Breast epithelium (tissue), 4 donors: ENCODE results near the gene RPS10. TPM values are rescaled to one million over a fixed set of nuclear protein-coding genes. Genes with fewer than 3 reads are reported as not detected.

Experiments
- DNase-seq, 2 donors: peaks; one replicate each; pipeline ENCODE4 v3.0.0-alpha.2; 2019; ENCODE audit warnings: low spot score in 2 of 2
- H3K27ac ChIP-seq, 2 donors: fragments of 200-600 bp; sonication (generic) in 1 of 2; one replicate each; pipeline ENCODE4 v1.5.1; 2016 to 2019; ENCODE audit warnings: mild to moderate bottlenecking in 1 of 2
- H3K27me3 ChIP-seq, 2 donors: fragments of 200-600 bp; sonication (generic) in 1 of 2; one replicate each; pipeline versions ENCODE4 v1.5.1 to v1.6.0; 2017 to 2019; ENCODE audit warnings: control low read depth in 1 of 2, mild to moderate bottlenecking in 1 of 2
- H3K36me3 ChIP-seq: fragments of 200-600 bp; one replicate; pipeline ENCODE4 v1.5.1; 2019
- H3K4me1 ChIP-seq, 2 donors: fragments of 200-600 bp; sonication (generic); one replicate each; pipeline ENCODE4 v1.5.1; 2016 to 2019; ENCODE audit warnings: control low read depth in 1 of 2
- H3K4me3 ChIP-seq, 3 donors: fragments of 200-600 bp; sonication (generic); 1 replicate in 2 of 3; 2 replicates in 1 of 3; pipeline ENCODE4 v1.5.1; 2016 to 2019; ENCODE audit warnings: mild to moderate bottlenecking in 3 of 3, moderate library complexity in 2 of 3
- H3K9me3 ChIP-seq, 2 donors: fragments of 200-600 bp; sonication (generic) in 1 of 2; one replicate each; pipeline ENCODE4 v1.5.1; 2016 to 2019; ENCODE audit warnings: control low read depth in 1 of 2
- POLR2A ChIP-seq: fragments of 450-650 bp; IDR thresholded peaks from one replicate; pipeline ENCODE4 v1.6.1; 2016; ENCODE audit warnings: antibody characterized with exemption, mild to moderate bottlenecking, moderate library complexity
- POLR2AphosphoS5 ChIP-seq, 3 donors: sonication (generic); formaldehyde crosslinking; IDR thresholded peaks; one replicate each; pipeline ENCODE4 v1.6.1; 2017; ENCODE audit warnings: antibody characterized with exemption in 3 of 3
- intact Hi-C: fragments of 100-400 bp; cut with DNase I; formaldehyde crosslinking; loops from one replicate; pipeline ENCODE4 v1.15.1; 2023; ENCODE audit warnings: low total_unique reads
- total RNA-seq, 3 donors: library from RNA; depleted of rRNA; stranded (reverse); fragments of >200 nt; gene quantifications; one replicate each; pipeline ENCODE4 v1.1.0, GENCODE V29; 2016
- TF ChIP-seq, protein P1 (sequence below), 3 donors: fragments of 450-650 bp; IDR thresholded peaks; one replicate each; pipeline ENCODE4 v1.5.1; 2016 to 2017; ENCODE audit warnings: antibody characterized with exemption in 3 of 3, mild to moderate bottlenecking in 3 of 3, moderate library complexity in 3 of 3

The RPS10 gene
- total RNA-seq, 3 donors from 2014 or later: 2,573 to 5,786 (median 4,399) TPM

DNA sequence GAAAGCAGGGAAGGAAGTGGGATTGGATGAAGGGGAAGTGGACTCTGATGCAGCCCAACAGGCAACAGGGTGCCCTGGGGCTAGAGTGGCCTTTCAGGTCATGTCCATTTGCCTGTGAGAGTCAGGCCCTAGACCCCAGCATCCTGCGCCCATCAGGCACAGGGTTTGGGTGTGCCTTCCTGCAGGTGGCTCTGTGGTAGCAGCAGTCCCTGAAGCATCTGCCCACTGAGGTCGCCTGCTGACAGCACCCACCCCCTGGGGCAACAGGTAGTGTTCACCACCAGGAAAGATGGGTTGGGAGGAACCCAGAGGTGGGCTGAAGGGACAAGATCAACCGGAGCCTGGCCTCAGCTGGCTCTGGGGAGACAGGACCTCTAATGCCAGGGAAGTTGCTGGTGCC is 43.6 kb upstream of the RPS10 start:
- no peak for TF ChIP-seq POLR2A
- TF ChIP-seq, protein P1, sequence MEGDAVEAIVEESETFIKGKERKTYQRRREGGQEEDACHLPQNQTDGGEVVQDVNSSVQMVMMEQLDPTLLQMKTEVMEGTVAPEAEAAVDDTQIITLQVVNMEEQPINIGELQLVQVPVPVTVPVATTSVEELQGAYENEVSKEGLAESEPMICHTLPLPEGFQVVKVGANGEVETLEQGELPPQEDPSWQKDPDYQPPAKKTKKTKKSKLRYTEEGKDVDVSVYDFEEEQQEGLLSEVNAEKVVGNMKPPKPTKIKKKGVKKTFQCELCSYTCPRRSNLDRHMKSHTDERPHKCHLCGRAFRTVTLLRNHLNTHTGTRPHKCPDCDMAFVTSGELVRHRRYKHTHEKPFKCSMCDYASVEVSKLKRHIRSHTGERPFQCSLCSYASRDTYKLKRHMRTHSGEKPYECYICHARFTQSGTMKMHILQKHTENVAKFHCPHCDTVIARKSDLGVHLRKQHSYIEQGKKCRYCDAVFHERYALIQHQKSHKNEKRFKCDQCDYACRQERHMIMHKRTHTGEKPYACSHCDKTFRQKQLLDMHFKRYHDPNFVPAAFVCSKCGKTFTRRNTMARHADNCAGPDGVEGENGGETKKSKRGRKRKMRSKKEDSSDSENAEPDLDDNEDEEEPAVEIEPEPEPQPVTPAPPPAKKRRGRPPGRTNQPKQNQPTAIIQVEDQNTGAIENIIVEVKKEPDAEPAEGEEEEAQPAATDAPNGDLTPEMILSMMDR (IDR thresholded peaks at IDR 0.05): no peak
- no peak for TF ChIP-seq POLR2AphosphoS5 (IDR thresholded peaks at IDR 0.05)
- Histone ChIP-seq H3K27ac (no peak overlapping the region), H3K9me3 (no peaks in the 10 kb centered on the region), H3K4me1 (peaks cover 0 to 3% of the 10 kb centered on the region in 2 donors), H3K36me3 (no peaks in the 10 kb centered on the region), H3K27me3 (peaks cover 10 to 17% of the 10 kb centered on the region in 2 donors), H3K4me3 (no peak overlapping the region)
- DNase-seq: no peak
- intact Hi-C loops: no loop called here

DNA sequence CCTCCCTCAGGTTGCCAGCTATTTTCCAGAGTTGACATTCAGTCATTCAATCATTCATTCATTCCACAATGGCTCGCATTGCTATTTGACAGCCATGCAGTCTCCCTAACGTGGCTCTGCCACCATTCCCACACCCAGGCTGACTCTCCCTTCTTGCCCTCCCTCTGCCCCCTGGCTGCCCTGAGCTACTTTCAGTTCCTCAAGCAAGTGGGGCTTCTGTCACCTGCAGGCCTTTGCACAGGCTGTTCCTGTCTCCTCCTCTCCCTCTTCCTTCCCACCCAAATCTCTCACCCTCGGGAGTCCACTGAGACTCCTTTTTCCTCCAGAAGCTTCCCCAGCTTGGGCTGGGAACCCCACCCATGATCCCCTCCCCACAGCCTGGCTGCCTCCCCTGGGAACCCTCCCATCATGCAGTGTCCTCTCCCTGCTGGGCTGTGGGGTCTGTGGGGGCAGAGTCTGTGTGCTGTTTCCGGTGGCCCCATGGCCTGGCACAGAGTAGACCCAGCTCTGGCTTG is 42.6 kb upstream of the RPS10 start:
- Histone ChIP-seq H3K36me3 (no peaks in the 10 kb centered on the region), H3K4me1 (peaks cover 0 to 3% of the 10 kb centered on the region in 2 donors), H3K27ac (no peak overlapping the region), H3K27me3 (peaks cover 10 to 21% of the 10 kb centered on the region in 2 donors), H3K4me3 (no peak overlapping the region), H3K9me3 (no peaks in the 10 kb centered on the region)
- intact Hi-C loops: no loop called here
- TF ChIP-seq, protein P1 (IDR thresholded peaks at IDR 0.05): no peak
- TF ChIP-seq POLR2A: no peak
- no peak for TF ChIP-seq POLR2AphosphoS5 (IDR thresholded peaks at IDR 0.05)
- no peak for DNase-seq

DNA sequence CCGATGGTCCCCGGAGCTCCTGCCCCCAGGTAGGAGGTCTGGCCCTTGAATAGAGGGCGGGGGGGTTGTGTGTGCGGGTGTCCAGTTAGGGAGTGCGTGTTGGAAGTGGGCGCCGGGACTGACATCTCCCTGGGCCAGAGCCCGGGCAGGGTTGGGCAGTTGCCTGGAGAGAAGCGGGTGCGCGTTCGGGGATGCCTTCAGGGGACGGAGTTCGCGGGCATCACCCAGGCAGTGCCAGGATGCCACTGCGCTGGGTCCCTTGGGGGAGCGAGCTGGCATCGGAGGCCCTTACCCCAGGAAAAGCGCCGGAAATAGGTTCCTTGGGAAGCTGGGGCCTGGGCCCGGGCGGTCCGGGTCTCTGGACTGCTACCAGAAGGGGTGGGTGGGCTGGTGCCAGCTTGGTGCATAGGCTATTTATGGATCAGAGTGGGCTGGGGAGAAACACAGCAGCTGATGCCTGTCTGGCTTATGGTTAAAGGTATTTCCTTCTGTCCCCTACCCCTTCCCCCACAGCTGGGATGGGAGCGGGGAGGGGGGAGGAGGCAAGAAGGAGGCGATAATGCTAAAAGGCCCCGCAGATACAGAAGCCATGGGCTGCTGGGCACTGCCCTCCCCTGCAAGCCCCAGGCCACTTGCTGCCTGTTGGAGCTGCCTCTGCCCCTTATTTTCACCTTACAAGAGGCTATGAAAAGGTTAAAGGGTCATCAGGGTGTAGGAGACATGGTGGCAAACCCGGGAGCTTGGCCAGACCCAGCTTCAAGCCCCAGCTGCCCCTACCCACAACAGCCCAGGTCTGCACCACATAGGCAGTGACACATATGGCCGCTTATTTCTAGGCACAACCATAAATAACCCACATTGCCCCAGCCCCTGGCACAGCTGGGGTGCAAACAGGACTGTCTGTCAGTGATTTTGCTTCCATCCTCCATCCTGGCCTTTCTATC is 40.6 kb upstream of the RPS10 start:
- no peak for TF ChIP-seq POLR2A
- TF ChIP-seq, protein P1 (IDR thresholded peaks at IDR 0.05): no peak
- TF ChIP-seq POLR2AphosphoS5 (IDR thresholded peaks at IDR 0.05): no peak
- H3K27me3 ChIP-seq: peaks cover 10 to 21% of the 10 kb centered on the region in 2 donors
- intact Hi-C loops: no loop called here
- H3K4me3 ChIP-seq: peak overlapping the region in 2 of 3 donors; percentile 45 to 69
- peaks cover 0 to 3% of the 10 kb centered on the region in 2 donors for H3K4me1 ChIP-seq
- DNase-seq: no peak
- H3K9me3 ChIP-seq: no peaks in the 10 kb centered on the region
- no peaks in the 10 kb centered on the region for H3K36me3 ChIP-seq
- H3K27ac ChIP-seq: no peak overlapping the region

DNA sequence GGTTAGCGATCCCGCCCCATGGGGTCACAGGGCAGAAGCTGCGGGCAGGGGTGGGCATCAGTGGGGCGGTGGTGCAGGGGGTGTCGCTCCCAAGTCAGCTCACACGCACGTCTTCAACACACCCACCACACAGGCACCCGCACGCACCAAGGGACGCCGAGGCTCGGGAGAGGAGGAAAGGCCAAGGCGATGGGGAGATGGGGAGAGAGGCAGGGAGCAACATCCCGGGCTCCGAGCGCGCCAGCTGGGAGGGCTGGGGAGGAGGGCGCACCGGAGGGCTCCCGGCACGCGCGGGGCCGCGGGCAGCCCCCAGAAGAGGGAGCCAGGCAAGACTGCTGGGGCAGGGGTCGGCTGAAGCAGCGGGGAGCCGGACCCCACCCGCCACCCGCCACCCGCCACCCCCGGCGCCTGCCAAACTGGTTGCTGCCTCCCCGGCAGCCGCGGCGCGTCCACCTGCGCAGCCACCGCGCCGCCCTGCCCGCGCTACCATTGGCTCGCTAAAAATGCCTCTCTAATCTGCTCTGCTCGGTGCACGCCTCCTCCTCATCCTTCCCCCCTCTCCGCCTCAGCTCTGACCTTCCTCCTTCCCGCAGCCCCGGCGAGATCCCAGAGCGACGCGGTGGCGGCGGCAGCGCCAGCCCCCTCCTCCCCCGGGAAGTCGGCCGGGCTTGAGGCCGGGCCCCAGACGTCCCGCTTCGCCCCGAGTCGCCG is 39.8 kb upstream of the RPS10 start, which contains the start of gene PACSIN1:
PACSIN1 (plus strand) TSS at position 546 of the 711 bp plus-strand sequence. CDS start 60,230 bp downstream, outside the sequence.
- Histone ChIP-seq H3K4me1 (peaks cover 0 to 3% of the 10 kb centered on the region in 2 donors), H3K4me3 (peak within 1 kb of the TSS in 2 of 3 donors; percentile 45 to 69), H3K27ac (no peak within 1 kb of the TSS), H3K27me3 (peaks cover 10 to 21% of the 10 kb centered on the region in 2 donors), H3K36me3 (no peaks in the 10 kb centered on the region), H3K9me3 (no peaks in the 10 kb centered on the region)
- intact Hi-C loops: no loop called here
- TF ChIP-seq POLR2A (no peak), POLR2AphosphoS5 (IDR thresholded peaks at IDR 0.05) (no peak)
- TF ChIP-seq, protein P1 (IDR thresholded peaks at IDR 0.05): no peak
- no peak for DNase-seq
